ENCODE measurements around the gene LRRC8B.
"Not testable (repeated sequence)": the region's sequence is repeated elsewhere in the genome, so short reads cannot be mapped to it uniquely, and the experiment has no call there.

LRRC8B gene

GRCh38 chr1:89487972-89488371 lies 36.7 kb upstream of the LRRC8B start:
- no peak for DNase-seq (ENCODE audit: low read depth)
- TF ChIP-seq, protein P1, sequence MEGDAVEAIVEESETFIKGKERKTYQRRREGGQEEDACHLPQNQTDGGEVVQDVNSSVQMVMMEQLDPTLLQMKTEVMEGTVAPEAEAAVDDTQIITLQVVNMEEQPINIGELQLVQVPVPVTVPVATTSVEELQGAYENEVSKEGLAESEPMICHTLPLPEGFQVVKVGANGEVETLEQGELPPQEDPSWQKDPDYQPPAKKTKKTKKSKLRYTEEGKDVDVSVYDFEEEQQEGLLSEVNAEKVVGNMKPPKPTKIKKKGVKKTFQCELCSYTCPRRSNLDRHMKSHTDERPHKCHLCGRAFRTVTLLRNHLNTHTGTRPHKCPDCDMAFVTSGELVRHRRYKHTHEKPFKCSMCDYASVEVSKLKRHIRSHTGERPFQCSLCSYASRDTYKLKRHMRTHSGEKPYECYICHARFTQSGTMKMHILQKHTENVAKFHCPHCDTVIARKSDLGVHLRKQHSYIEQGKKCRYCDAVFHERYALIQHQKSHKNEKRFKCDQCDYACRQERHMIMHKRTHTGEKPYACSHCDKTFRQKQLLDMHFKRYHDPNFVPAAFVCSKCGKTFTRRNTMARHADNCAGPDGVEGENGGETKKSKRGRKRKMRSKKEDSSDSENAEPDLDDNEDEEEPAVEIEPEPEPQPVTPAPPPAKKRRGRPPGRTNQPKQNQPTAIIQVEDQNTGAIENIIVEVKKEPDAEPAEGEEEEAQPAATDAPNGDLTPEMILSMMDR (IDR thresholded peaks at IDR 0.05; ENCODE audit: low read depth, low read length, missing control alignments): no peak
- no peak overlapping the region for H3K4me3 ChIP-seq (ENCODE audit: low read depth, low read length)

DNA sequence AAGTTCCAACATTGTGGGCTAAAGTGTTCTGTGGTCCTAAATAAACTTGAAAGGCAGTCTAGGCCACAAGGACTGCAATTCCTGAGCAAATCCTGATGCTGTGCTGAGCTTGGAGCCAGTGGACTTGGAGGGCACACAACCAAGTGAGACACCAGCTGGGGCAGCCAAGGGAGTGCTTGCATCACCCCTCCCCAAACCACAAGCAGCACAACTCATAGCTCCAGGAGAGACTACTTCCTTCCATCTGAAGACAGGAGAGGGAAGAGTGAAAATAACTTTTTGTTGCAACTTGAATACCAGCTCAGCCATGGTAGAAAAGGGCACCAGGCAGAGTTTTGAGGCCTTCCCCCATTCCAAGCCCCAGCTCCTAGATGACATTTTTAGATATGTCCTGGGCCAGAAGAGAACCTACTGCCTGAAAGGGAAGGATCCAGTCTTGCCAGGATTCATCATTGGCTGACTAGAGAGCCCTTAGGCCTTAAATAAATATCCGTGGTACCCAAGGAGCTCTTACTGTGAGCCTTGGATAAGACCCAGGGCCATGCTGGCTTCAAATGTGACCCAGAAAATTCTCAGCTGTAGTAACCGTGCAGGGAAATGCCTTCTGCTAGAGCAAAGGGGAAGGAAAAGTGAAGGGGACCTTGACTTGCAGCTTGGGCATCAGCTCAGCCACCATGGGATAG lies 35.4 kb upstream of the LRRC8B start:
- TF ChIP-seq, protein P1 (IDR thresholded peaks at IDR 0.05; ENCODE audit: low read depth, low read length, missing control alignments): no peak
- H3K4me3 ChIP-seq (ENCODE audit: low read depth, low read length): no peak overlapping the region
- DNase-seq (ENCODE audit: low read depth): no peak

- DNase-seq (ENCODE audit: low read depth): no peak
- no peak overlapping the region for H3K4me3 ChIP-seq (ENCODE audit: low read depth, low read length)
- TF ChIP-seq, protein P1 (IDR thresholded peaks at IDR 0.05; ENCODE audit: low read depth, low read length, missing control alignments): no peak
Observed at GRCh38 chr1:89490389-89490788, 34.2 kb upstream of the LRRC8B start.

GRCh38 chr1:89499320-89499719 lies 25.3 kb upstream of the LRRC8B start:
- DNase-seq (ENCODE audit: low read depth): no peak
- H3K4me3 ChIP-seq (ENCODE audit: low read depth, low read length): no peak overlapping the region
- TF ChIP-seq, protein P1 (IDR thresholded peaks at IDR 0.05; ENCODE audit: low read depth, low read length, missing control alignments): no peak

- TF ChIP-seq, protein P1 (IDR thresholded peaks at IDR 0.05; ENCODE audit: low read depth, low read length, missing control alignments): no peak
- H3K4me3 ChIP-seq (ENCODE audit: low read depth, low read length): no peak overlapping the region
- no peak for DNase-seq (ENCODE audit: low read depth)
Observed at GRCh38 chr1:89502042-89502441, 22.6 kb upstream of the LRRC8B start.

- H3K4me3 ChIP-seq (ENCODE audit: low read depth, low read length): no peak overlapping the region
- no peak for DNase-seq (ENCODE audit: low read depth)
- TF ChIP-seq, protein P1 (IDR thresholded peaks at IDR 0.05; ENCODE audit: low read depth, low read length, missing control alignments): no peak
Observed at GRCh38 chr1:89502895-89503294, 21.7 kb upstream of the LRRC8B start.

GRCh38 chr1:89503690-89504089 lies 20.9 kb upstream of the LRRC8B start:
- DNase-seq (ENCODE audit: low read depth): no peak
- TF ChIP-seq, protein P1 (IDR thresholded peaks at IDR 0.05; ENCODE audit: low read depth, low read length, missing control alignments): no peak
- H3K4me3 ChIP-seq (ENCODE audit: low read depth, low read length): no peak overlapping the region

DNA sequence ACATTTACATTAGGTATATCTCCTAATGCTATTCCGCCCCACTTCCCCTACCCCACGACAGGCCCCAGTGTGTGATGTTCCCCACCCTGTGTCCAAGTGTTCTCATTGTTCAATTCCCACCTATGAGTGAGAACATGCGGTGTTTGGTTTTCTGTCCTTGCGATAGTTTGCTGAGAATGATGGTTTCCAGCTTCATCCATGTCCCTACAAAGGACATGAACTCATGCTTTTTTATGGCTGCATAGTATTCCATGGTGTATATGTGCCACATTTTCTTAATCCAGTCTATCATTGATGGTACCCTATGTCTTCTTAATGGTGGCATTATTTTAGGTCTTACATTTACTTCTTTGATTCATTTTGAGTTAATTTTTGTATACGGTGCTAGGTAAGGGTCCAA lies 14.6 kb upstream of the LRRC8B start:
- DNase-seq (ENCODE audit: low read depth); H3K4me3 ChIP-seq (ENCODE audit: low read depth, low read length): not testable (repeated sequence)

All from GM12864 (cell line).